ENCODE measurements around the gene RRP1B. TPM values are rescaled to one million over a fixed set of nuclear protein-coding genes. Genes with fewer than 3 reads are reported as not detected.

Gene RRP1B
- total RNA-seq, 4 donors from 2014 or later, result 13.3 to 23.4 (median 22.5) TPM

- intact Hi-C loops (cut with DNase I), result no loop called here
- no peak overlapping the region for H3K27ac ChIP-seq
- TF ChIP-seq CTCF (IDR thresholded peaks at IDR 0.05) (no peak), POLR2A (IDR thresholded peaks at IDR 0.05) (no peak)
- H3K27me3 ChIP-seq, result no peaks in the 10 kb centered on the region
- H3K4me3 ChIP-seq, result no peak overlapping the region
- peaks cover 6 to 23% (median 11%) of the 10 kb centered on the region in 3 donors for H3K4me1 ChIP-seq
- H3K9me3 ChIP-seq, result no peaks in the 10 kb centered on the region
- no peak for DNase-seq
- no peaks in the 10 kb centered on the region for H3K36me3 ChIP-seq
- WGBS, 2 donors, result 86% methylated on average over 7 of the region's 7 CpGs
Measured at GRCh38 chr21:43654806-43655489, 4.4 kb upstream of the RRP1B start.

GRCh38 chr21:43657355-43658087 lies 1.8 kb upstream of the RRP1B start:
- Histone ChIP-seq H3K36me3 (peaks cover 0 to 13% (median 0%) of the 10 kb centered on the region in 3 donors), H3K4me1 (peaks cover 14 to 44% (median 25%) of the 10 kb centered on the region in 3 donors), H3K9me3 (no peaks in the 10 kb centered on the region), H3K27me3 (no peaks in the 10 kb centered on the region), H3K27ac (peak overlapping the region in 1 of 4 donors; percentile 26), H3K4me3 (peak overlapping the region in 1 of 4 donors; percentile 10)
- intact Hi-C loops (cut with DNase I), result no loop called here
- WGBS, 2 donors, result 34 to 73% methylated on average over 5 to 6 of the region's 46 CpGs
- no peak for TF ChIP-seq POLR2A (IDR thresholded peaks at IDR 0.05)
- TF ChIP-seq CTCF (IDR thresholded peaks at IDR 0.05), result no peak
- no peak for DNase-seq

- no peak overlapping the region for H3K4me3 ChIP-seq
- 84 to 93% methylated on average over 16 of the region's 48 CpGs for WGBS, 2 donors
- no peaks in the 10 kb centered on the region for H3K27me3 ChIP-seq
- H3K36me3 ChIP-seq, result peaks cover 0 to 20% (median 0%) of the 10 kb centered on the region in 3 donors
- H3K9me3 ChIP-seq, result no peaks in the 10 kb centered on the region
- DNase-seq, result no peak
- H3K27ac ChIP-seq, result peak overlapping the region in 1 of 4 donors; percentile 92
- intact Hi-C loops (cut with DNase I), result no loop called here
- no peak for TF ChIP-seq CTCF (IDR thresholded peaks at IDR 0.05)
- no peak for TF ChIP-seq POLR2A (IDR thresholded peaks at IDR 0.05)
- H3K4me1 ChIP-seq, result peaks cover 14 to 44% (median 25%) of the 10 kb centered on the region in 3 donors
Measured at GRCh38 chr21:43658088-43658741, 1.1 kb upstream of the RRP1B start.

GRCh38 chr21:43658769-43659135 lies 608 bp upstream of the RRP1B start:
- Histone ChIP-seq H3K4me1 (peaks cover 14 to 44% (median 25%) of the 10 kb centered on the region in 3 donors), H3K36me3 (peaks cover 0 to 25% (median 0%) of the 10 kb centered on the region in 3 donors), H3K27me3 (no peaks in the 10 kb centered on the region), H3K9me3 (no peaks in the 10 kb centered on the region), H3K27ac (peak overlapping the region; percentile 80 to 92 (median 90)), H3K4me3 (peak overlapping the region; percentile 70 to 100 (median 98))
- intact Hi-C loops (cut with DNase I), result no loop called here
- TF ChIP-seq CTCF (IDR thresholded peaks at IDR 0.05) (no peak), POLR2A (IDR thresholded peaks at IDR 0.05) (no peak)
- WGBS, 2 donors, result 80 to 92% methylated on average over 1 to 11 of the region's 23 CpGs
- no peak for DNase-seq

- intact Hi-C loops (cut with DNase I), result no loop called here
- no peak overlapping the region for H3K27ac ChIP-seq
- WGBS, 2 donors, result 65 to 69% methylated on average over 6 of the region's 6 CpGs
- no peaks in the 10 kb centered on the region for H3K27me3 ChIP-seq
- no peak for DNase-seq
- peaks cover 0 to 57% (median 0%) of the 10 kb centered on the region in 3 donors for H3K36me3 ChIP-seq
- TF ChIP-seq CTCF (IDR thresholded peaks at IDR 0.05), result no peak
- H3K4me1 ChIP-seq, result peaks cover 14 to 69% (median 25%) of the 10 kb centered on the region in 3 donors
- H3K4me3 ChIP-seq, result no peak overlapping the region
- H3K9me3 ChIP-seq, result no peaks in the 10 kb centered on the region
Measured at GRCh38 chr21:43662286-43662685, 2.9 kb downstream of the RRP1B start.

Data from esophagus squamous epithelium (tissue), 5 donors.